ENCODE measurements around the gene TFDP1. TPM values are rescaled to one million over a fixed set of nuclear protein-coding genes. Genes with fewer than 3 reads are reported as not detected.
"Not testable (repeated sequence)": the region's sequence is repeated elsewhere in the genome, so short reads cannot be mapped to it uniquely, and the experiment has no call there.

The TFDP1 gene
- total RNA-seq, 1 donor from 2014 or later: 49.4 TPM

GRCh38 chr13:113622791-113623490 is 38.4 kb downstream of the TFDP1 start:
- Mint-ChIP-seq H3K27me3 (ENCODE audit: low read depth, unreplicated experiment) (no peaks in the 10 kb centered on the region), H3K4me3 (ENCODE audit: unreplicated experiment) (no peak overlapping the region), H3K27ac (ENCODE audit: unreplicated experiment) (no peak overlapping the region), H3K4me1 (ENCODE audit: low read depth, unreplicated experiment) (peaks cover 6% of the 10 kb centered on the region), H3K36me3 (ENCODE audit: low read depth, unreplicated experiment) (peaks cover 14% of the 10 kb centered on the region), H3K9me3 (ENCODE audit: unreplicated experiment) (no peaks in the 10 kb centered on the region)
- no peak for FAIRE-seq
- Histone ChIP-seq H4K20me1 (ENCODE audit: insufficient read depth, low read length) (peaks cover 71% of the 10 kb centered on the region), H3K4me3 (ENCODE audit: insufficient read depth, low read depth, low read length) (no peak overlapping the region), H3K79me2 (ENCODE audit: insufficient read depth, low read length) (peaks cover 38% of the 10 kb centered on the region), H3K9me3 (ENCODE audit: insufficient read depth, low read depth, low read length) (no peaks in the 10 kb centered on the region), H3K4me1 (ENCODE audit: insufficient read depth, low read length) (peaks cover 10% of the 10 kb centered on the region), H3K27ac (ENCODE audit: low read depth, low read length) (no peak overlapping the region), H3K27me3 (ENCODE audit: insufficient read depth, low read length) (no peaks in the 10 kb centered on the region), H3K36me3 (ENCODE audit: insufficient read depth, low read length) (peaks cover 2% of the 10 kb centered on the region), H2AFZ (ENCODE audit: low read depth, low read length) (no peak overlapping the region), H3K4me2 (ENCODE audit: low read length) (no peak overlapping the region), H3K9ac (ENCODE audit: low read length) (no peak overlapping the region)
- TF ChIP-seq EZH2 (IDR thresholded peaks at IDR 0.05; ENCODE audit: insufficient read depth, low read length): no peak
- TF ChIP-seq CTCF (IDR thresholded peaks at IDR 0.05; ENCODE audit: insufficient read depth, low read depth, low read length): no peak
- no peak for DNase-seq (ENCODE audit: low read depth)

- H3K4me3 Mint-ChIP-seq (ENCODE audit: unreplicated experiment): no peak overlapping the region
- H3K36me3 Mint-ChIP-seq (ENCODE audit: low read depth, unreplicated experiment): peaks cover 19% of the 10 kb centered on the region
- no peak overlapping the region for H3K4me3 ChIP-seq (ENCODE audit: insufficient read depth, low read depth, low read length)
- H3K4me1 ChIP-seq (ENCODE audit: insufficient read depth, low read length): peaks cover 10% of the 10 kb centered on the region
- H4K20me1 ChIP-seq (ENCODE audit: insufficient read depth, low read length): peaks cover 71% of the 10 kb centered on the region
- no peaks in the 10 kb centered on the region for H3K27me3 Mint-ChIP-seq (ENCODE audit: low read depth, unreplicated experiment)
- FAIRE-seq: no peak
- no peaks in the 10 kb centered on the region for H3K9me3 Mint-ChIP-seq (ENCODE audit: unreplicated experiment)
- no peak overlapping the region for H3K27ac ChIP-seq (ENCODE audit: low read depth, low read length)
- no peak overlapping the region for H3K9ac ChIP-seq (ENCODE audit: low read length)
- H3K9me3 ChIP-seq (ENCODE audit: insufficient read depth, low read depth, low read length): no peaks in the 10 kb centered on the region
- H3K79me2 ChIP-seq (ENCODE audit: insufficient read depth, low read length): peaks cover 38% of the 10 kb centered on the region
- DNase-seq (ENCODE audit: low read depth): no peak
- peaks cover 2% of the 10 kb centered on the region for H3K36me3 ChIP-seq (ENCODE audit: insufficient read depth, low read length)
- H3K27ac Mint-ChIP-seq (ENCODE audit: unreplicated experiment): no peak overlapping the region
- no peak overlapping the region for H2AFZ ChIP-seq (ENCODE audit: low read depth, low read length)
- H3K4me1 Mint-ChIP-seq (ENCODE audit: low read depth, unreplicated experiment): peaks cover 6% of the 10 kb centered on the region
- no peak for TF ChIP-seq EZH2 (IDR thresholded peaks at IDR 0.05; ENCODE audit: insufficient read depth, low read length)
- TF ChIP-seq CTCF (IDR thresholded peaks at IDR 0.05; ENCODE audit: insufficient read depth, low read depth, low read length): no peak
- H3K4me2 ChIP-seq (ENCODE audit: low read length): no peak overlapping the region
- no peaks in the 10 kb centered on the region for H3K27me3 ChIP-seq (ENCODE audit: insufficient read depth, low read length)
Observed at GRCh38 chr13:113623491-113624234, 39.1 kb downstream of the TFDP1 start.

- Histone ChIP-seq H3K9me3 (ENCODE audit: insufficient read depth, low read depth, low read length) (no peaks in the 10 kb centered on the region), H3K27me3 (ENCODE audit: insufficient read depth, low read length) (no peaks in the 10 kb centered on the region), H3K36me3 (ENCODE audit: insufficient read depth, low read length) (peaks cover 2% of the 10 kb centered on the region), H4K20me1 (ENCODE audit: insufficient read depth, low read length) (peaks cover 72% of the 10 kb centered on the region), H3K4me1 (ENCODE audit: insufficient read depth, low read length) (peaks cover 10% of the 10 kb centered on the region), H3K27ac (ENCODE audit: low read depth, low read length) (no peak overlapping the region), H2AFZ (ENCODE audit: low read depth, low read length) (no peak overlapping the region), H3K4me3 (ENCODE audit: insufficient read depth, low read depth, low read length) (no peak overlapping the region), H3K9ac (ENCODE audit: low read length) (no peak overlapping the region), H3K4me2 (ENCODE audit: low read length) (no peak overlapping the region), H3K79me2 (ENCODE audit: insufficient read depth, low read length) (peaks cover 41% of the 10 kb centered on the region)
- no peak for FAIRE-seq
- Mint-ChIP-seq H3K27ac (ENCODE audit: unreplicated experiment) (no peak overlapping the region), H3K4me1 (ENCODE audit: low read depth, unreplicated experiment) (peaks cover 6% of the 10 kb centered on the region), H3K36me3 (ENCODE audit: low read depth, unreplicated experiment) (peaks cover 20% of the 10 kb centered on the region), H3K4me3 (ENCODE audit: unreplicated experiment) (no peak overlapping the region), H3K27me3 (ENCODE audit: low read depth, unreplicated experiment) (no peaks in the 10 kb centered on the region), H3K9me3 (ENCODE audit: unreplicated experiment) (no peaks in the 10 kb centered on the region)
- TF ChIP-seq CTCF (IDR thresholded peaks at IDR 0.05; ENCODE audit: insufficient read depth, low read depth, low read length) (no peak), EZH2 (IDR thresholded peaks at IDR 0.05; ENCODE audit: insufficient read depth, low read length) (no peak)
- no peak for DNase-seq (ENCODE audit: low read depth)
Observed at GRCh38 chr13:113624235-113624587, 39.7 kb downstream of the TFDP1 start.

GRCh38 chr13:113624640-113625304 is 40.2 kb downstream of the TFDP1 start:
- H2AFZ ChIP-seq (ENCODE audit: low read depth, low read length); H3K4me3 ChIP-seq (ENCODE audit: insufficient read depth, low read depth, low read length); H3K4me1 Mint-ChIP-seq (ENCODE audit: low read depth, unreplicated experiment); H3K9me3 ChIP-seq (ENCODE audit: insufficient read depth, low read depth, low read length); FAIRE-seq; H3K36me3 ChIP-seq (ENCODE audit: insufficient read depth, low read length); H3K27ac ChIP-seq (ENCODE audit: low read depth, low read length); H3K27me3 ChIP-seq (ENCODE audit: insufficient read depth, low read length); H3K27ac Mint-ChIP-seq (ENCODE audit: unreplicated experiment); H3K4me3 Mint-ChIP-seq (ENCODE audit: unreplicated experiment); H3K4me2 ChIP-seq (ENCODE audit: low read length); H3K27me3 Mint-ChIP-seq (ENCODE audit: low read depth, unreplicated experiment); H3K9me3 Mint-ChIP-seq (ENCODE audit: unreplicated experiment); H3K9ac ChIP-seq (ENCODE audit: low read length); DNase-seq (ENCODE audit: low read depth); H3K4me1 ChIP-seq (ENCODE audit: insufficient read depth, low read length): not testable (repeated sequence)
- Histone ChIP-seq H3K79me2 (ENCODE audit: insufficient read depth, low read length) (peaks cover 42% of the 10 kb centered on the region), H4K20me1 (ENCODE audit: insufficient read depth, low read length) (peaks cover 74% of the 10 kb centered on the region)
- H3K36me3 Mint-ChIP-seq (ENCODE audit: low read depth, unreplicated experiment): peaks cover 20% of the 10 kb centered on the region

All from astrocyte (in vitro differentiated cells and primary cell).